ENCODE measurements around the gene PIK3C2G.

PIK3C2G gene

GRCh38 chr12:18696971-18697602 lies 435.8 kb downstream of the PIK3C2G start:
- TF ChIP-seq TCF4 (CRISPR knock-in tag; IDR thresholded peaks at IDR 0.05; ENCODE audit: borderline replicate concordance), result no peak
- no peak for TF ChIP-seq ZNF8 (CRISPR knock-in tag; IDR thresholded peaks at IDR 0.05)
- TF ChIP-seq TOX (CRISPR knock-in tag; IDR thresholded peaks at IDR 0.05; ENCODE audit: borderline replicate concordance), result 0 out of 2 replicates have a peak, but pooled peaks have one; percentile 25
- TF ChIP-seq ZFP30 (CRISPR knock-in tag; IDR thresholded peaks at IDR 0.05), result no peak
- no peak for TF ChIP-seq ARNTL (CRISPR knock-in tag; IDR thresholded peaks at IDR 0.05; ENCODE audit: borderline replicate concordance, low read depth)
- peak; percentile 79 for ATAC-seq

Data from SK-N-SH treated with all-trans-retinoic acid at 6 μM for 48 hours (cell line).